ENCODE results near the gene U2AF1L4.

Gene U2AF1L4

DNA sequence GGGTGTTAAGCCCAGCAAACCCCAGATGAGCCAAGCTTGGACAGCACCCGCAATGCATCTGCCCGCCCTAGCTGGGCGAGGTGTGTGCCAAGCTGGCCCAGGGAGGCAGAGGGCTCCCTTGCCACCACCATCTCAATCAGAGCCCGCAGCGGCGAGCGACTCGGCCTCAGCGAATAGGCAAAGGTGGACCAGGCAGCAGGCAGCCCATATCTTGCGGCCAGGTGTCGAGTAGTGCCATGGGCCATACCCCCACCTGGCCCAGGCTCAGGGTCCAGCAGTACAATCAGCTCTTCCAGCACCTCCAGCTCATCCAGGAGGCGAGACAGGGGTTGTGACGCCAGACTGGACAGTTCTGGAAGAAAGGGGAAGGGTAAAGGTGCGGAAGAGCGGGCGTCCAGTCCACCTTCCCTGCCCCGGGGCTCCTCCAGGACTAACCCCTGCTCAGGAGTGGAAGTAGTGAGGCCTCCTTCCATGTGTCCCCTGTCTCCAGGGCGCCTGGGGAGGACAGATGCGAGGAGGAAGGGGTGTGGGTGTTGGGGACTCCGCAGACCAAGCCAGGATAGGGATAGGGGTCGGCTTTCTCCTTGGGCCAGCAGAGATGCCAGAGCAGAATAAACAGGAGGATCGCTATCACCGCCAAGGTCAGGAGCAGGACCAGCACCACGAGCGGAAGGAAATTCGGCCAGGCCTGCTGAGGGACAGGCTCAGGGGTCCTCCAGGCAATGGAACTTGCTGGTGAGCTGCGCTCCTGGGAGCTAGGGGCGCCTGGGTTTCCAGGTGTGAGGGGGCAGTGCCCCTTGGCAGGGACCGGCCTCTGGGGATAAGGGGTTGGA is 5.7 kb downstream of the U2AF1L4 start:
- Histone ChIP-seq H3K4me2 (ENCODE audit: low read length) (peak overlapping the region; percentile 95), H3F3A (ENCODE audit: control insufficient read depth, insufficient read depth) (peaks cover 16% of the 10 kb centered on the region), H4K20me1 (ENCODE audit: control insufficient read depth, insufficient read depth, low read depth, low read length) (no peaks in the 10 kb centered on the region), H3K4me1 (ENCODE audit: control insufficient read depth, low read length) (peaks cover 48% of the 10 kb centered on the region), H3K9me3 (ENCODE audit: control insufficient read depth, insufficient read depth, low read length) (peaks cover 5% of the 10 kb centered on the region; the same call in 1 of the 2 replicates), H3K36me3 (ENCODE audit: control insufficient read depth, low read length) (peaks cover 45% of the 10 kb centered on the region), H3K79me2 (ENCODE audit: control insufficient read depth, low read length) (no peaks in the 10 kb centered on the region), H3K27me3 (ENCODE audit: control insufficient read depth, low read length) (no peaks in the 10 kb centered on the region), H3K9me2 (replicated peaks; ENCODE audit: control insufficient read depth, low read length) (no peaks in the 10 kb centered on the region), H3K4me3 (ENCODE audit: low read length) (peak overlapping the region; percentile 87), H3K27ac (ENCODE audit: low read depth, low read length) (0 out of 2 replicates have a peak overlapping the region, but pooled peaks have one; percentile 29)
- TF ChIP-seq, protein P1, sequence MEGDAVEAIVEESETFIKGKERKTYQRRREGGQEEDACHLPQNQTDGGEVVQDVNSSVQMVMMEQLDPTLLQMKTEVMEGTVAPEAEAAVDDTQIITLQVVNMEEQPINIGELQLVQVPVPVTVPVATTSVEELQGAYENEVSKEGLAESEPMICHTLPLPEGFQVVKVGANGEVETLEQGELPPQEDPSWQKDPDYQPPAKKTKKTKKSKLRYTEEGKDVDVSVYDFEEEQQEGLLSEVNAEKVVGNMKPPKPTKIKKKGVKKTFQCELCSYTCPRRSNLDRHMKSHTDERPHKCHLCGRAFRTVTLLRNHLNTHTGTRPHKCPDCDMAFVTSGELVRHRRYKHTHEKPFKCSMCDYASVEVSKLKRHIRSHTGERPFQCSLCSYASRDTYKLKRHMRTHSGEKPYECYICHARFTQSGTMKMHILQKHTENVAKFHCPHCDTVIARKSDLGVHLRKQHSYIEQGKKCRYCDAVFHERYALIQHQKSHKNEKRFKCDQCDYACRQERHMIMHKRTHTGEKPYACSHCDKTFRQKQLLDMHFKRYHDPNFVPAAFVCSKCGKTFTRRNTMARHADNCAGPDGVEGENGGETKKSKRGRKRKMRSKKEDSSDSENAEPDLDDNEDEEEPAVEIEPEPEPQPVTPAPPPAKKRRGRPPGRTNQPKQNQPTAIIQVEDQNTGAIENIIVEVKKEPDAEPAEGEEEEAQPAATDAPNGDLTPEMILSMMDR (IDR thresholded peaks at IDR 0.05; ENCODE audit: low read depth, low read length, poor library complexity, severe bottlenecking) = no peak
- no peak for TF ChIP-seq EZH2phosphoT487 (IDR thresholded peaks at IDR 0.05; ENCODE audit: borderline replicate concordance, low read length)

DNA sequence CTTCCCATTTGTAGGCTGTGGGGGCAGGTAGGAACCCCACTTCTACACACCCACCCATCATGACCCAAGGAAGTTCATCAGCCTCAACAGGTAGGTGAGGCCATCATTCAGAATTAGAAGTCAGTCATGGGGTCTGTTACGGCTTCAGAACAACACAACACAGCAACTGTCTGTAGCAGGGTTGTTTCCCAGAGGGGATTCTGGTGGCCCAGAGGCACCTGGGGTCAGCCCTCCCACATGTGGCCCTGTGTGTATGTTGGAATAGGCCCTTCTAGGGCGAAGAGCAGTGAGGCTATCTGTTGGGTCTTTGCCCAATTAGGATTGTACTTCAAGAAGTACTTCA is 6.4 kb downstream of the U2AF1L4 start:
- H3K36me3 ChIP-seq (ENCODE audit: control insufficient read depth, low read length) = peaks cover 49% of the 10 kb centered on the region
- no peaks in the 10 kb centered on the region for H3K9me2 ChIP-seq (replicated peaks; ENCODE audit: control insufficient read depth, low read length)
- no peaks in the 10 kb centered on the region for H3K9me3 ChIP-seq (ENCODE audit: control insufficient read depth, insufficient read depth, low read length)
- H3K4me1 ChIP-seq (ENCODE audit: control insufficient read depth, low read length) = peaks cover 41% of the 10 kb centered on the region
- H3F3A ChIP-seq (ENCODE audit: control insufficient read depth, insufficient read depth) = peaks cover 16% of the 10 kb centered on the region
- no peak overlapping the region for H3K4me2 ChIP-seq (ENCODE audit: low read length)
- no peaks in the 10 kb centered on the region for H4K20me1 ChIP-seq (ENCODE audit: control insufficient read depth, insufficient read depth, low read depth, low read length)
- no peak overlapping the region for H3K4me3 ChIP-seq (ENCODE audit: low read length)
- no peaks in the 10 kb centered on the region for H3K79me2 ChIP-seq (ENCODE audit: control insufficient read depth, low read length)
- H3K27me3 ChIP-seq (ENCODE audit: control insufficient read depth, low read length) = no peaks in the 10 kb centered on the region
- H3K27ac ChIP-seq (ENCODE audit: low read depth, low read length) = no peak overlapping the region
- no peak for TF ChIP-seq EZH2phosphoT487 (IDR thresholded peaks at IDR 0.05; ENCODE audit: borderline replicate concordance, low read length)
- TF ChIP-seq, protein P1 (IDR thresholded peaks at IDR 0.05; ENCODE audit: low read depth, low read length, poor library complexity, severe bottlenecking) = no peak

DNA sequence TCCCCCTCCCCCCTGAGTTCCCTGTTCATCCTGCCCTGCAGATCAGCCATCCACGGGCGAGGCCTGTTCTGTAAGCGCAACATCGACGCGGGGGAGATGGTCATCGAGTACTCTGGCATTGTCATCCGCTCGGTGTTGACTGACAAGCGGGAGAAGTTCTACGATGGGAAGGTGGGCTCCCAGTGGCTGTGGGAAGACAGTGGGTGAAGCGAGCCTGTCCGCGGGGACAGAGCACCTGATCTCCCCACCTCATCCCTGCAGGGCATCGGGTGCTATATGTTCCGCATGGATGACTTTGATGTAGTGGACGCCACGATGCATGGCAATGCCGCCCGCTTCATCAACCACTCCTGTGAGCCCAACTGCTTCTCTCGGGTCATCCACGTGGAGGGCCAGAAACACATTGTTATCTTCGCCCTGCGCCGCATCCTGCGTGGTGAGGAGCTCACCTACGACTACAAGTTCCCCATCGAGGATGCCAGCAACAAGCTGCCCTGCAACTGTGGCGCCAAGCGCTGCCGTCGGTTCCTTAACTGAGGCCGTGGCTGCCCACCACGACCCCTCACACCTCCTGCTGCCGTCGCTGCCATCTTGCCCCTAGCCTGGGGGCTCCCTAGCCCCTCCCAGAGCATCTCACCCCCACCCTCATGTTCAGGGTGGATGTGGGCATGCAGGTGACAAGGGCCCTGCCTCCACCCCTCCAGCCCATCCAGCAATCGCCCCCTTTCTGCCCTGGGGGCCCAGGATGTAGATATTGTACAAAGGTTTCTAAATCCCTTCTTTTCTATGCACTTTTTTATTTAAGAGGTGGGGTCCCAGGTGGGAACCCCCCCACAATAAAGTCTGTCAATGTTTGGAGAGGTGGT is 7.0 kb downstream of the U2AF1L4 start:
- H3K36me3 ChIP-seq (ENCODE audit: control insufficient read depth, low read length) = peaks cover 53% of the 10 kb centered on the region
- H3K9me3 ChIP-seq (ENCODE audit: control insufficient read depth, insufficient read depth, low read length) = no peaks in the 10 kb centered on the region
- peaks cover 40% of the 10 kb centered on the region for H3K4me1 ChIP-seq (ENCODE audit: control insufficient read depth, low read length)
- H3F3A ChIP-seq (ENCODE audit: control insufficient read depth, insufficient read depth) = peaks cover 16% of the 10 kb centered on the region
- no peaks in the 10 kb centered on the region for H3K79me2 ChIP-seq (ENCODE audit: control insufficient read depth, low read length)
- H3K27ac ChIP-seq (ENCODE audit: low read depth, low read length) = no peak overlapping the region
- no peaks in the 10 kb centered on the region for H3K9me2 ChIP-seq (replicated peaks; ENCODE audit: control insufficient read depth, low read length)
- no peaks in the 10 kb centered on the region for H4K20me1 ChIP-seq (ENCODE audit: control insufficient read depth, insufficient read depth, low read depth, low read length)
- no peak overlapping the region for H3K4me2 ChIP-seq (ENCODE audit: low read length)
- H3K27me3 ChIP-seq (ENCODE audit: control insufficient read depth, low read length) = no peaks in the 10 kb centered on the region
- H3K4me3 ChIP-seq (ENCODE audit: low read length) = no peak overlapping the region
- TF ChIP-seq, protein P1 (IDR thresholded peaks at IDR 0.05; ENCODE audit: low read depth, low read length, poor library complexity, severe bottlenecking) = no peak
- no peak for TF ChIP-seq EZH2phosphoT487 (IDR thresholded peaks at IDR 0.05; ENCODE audit: borderline replicate concordance, low read length)
